Measurements from ENCODE around the gene B3GNT8. TPM values are rescaled to one million over a fixed set of nuclear protein-coding genes. Genes with fewer than 3 reads are reported as not detected.

Gene B3GNT8
- total and polyA plus RNA-seq, 2 experiments from 2014 or later, result 0.71 to 1.8 TPM

DNA sequence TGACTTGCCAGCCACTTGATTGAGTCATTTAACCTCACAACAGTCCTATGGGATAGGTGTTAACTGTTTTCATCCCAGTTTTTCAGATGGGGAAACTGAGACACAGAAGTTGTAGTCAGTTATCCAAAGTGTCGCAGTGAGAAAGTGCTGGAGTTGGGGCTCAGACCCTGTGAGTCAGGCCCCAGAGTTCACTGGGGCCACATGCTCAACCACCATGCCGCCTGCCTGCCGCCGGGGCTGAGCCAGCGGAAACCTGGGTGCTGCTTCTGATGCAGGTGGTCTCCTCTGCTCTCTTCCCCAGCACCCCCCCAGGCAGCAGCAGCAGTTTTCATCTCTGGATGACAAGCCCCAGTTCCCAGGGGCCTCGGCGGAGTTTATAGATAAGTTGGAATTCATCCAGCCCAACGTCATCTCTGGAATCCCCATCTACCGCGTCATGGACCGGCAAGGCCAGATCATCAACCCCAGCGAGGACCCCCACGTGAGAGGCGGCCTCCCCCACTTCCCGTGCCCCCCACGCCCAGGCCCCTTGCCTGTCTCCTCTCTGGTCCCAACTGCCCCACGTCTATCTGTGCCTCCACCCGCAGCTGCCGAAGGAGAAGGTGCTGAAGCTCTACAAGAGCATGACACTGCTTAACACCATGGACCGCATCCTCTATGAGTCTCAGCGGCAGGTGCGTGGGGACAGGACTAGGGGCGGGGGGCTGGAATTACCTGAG is 16.7 kb downstream of the B3GNT8 start (continued):
- no peak for TF ChIP-seq ZNF462 (CRISPR knock-in tag; IDR thresholded peaks at IDR 0.05)
- no peak for TF ChIP-seq CREB1 (CRISPR knock-in tag; IDR thresholded peaks at IDR 0.05; ENCODE audit: low read depth)
- TF ChIP-seq EZH2 (IDR thresholded peaks at IDR 0.05; ENCODE audit: low read depth, unreplicated experiment), result no peak
- TF ChIP-seq, protein P1, sequence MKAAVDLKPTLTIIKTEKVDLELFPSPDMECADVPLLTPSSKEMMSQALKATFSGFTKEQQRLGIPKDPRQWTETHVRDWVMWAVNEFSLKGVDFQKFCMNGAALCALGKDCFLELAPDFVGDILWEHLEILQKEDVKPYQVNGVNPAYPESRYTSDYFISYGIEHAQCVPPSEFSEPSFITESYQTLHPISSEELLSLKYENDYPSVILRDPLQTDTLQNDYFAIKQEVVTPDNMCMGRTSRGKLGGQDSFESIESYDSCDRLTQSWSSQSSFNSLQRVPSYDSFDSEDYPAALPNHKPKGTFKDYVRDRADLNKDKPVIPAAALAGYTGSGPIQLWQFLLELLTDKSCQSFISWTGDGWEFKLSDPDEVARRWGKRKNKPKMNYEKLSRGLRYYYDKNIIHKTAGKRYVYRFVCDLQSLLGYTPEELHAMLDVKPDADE (IDR thresholded peaks at IDR 0.05), result no peak
- no peak for TF ChIP-seq JUNB (IDR thresholded peaks at IDR 0.05; ENCODE audit: unreplicated experiment)
- TF ChIP-seq STAT1 (IDR thresholded peaks at IDR 0.05; ENCODE audit: unreplicated experiment), result no peak
- no peak for TF ChIP-seq CTCF (conservative IDR thresholded peaks at IDR 0.05; ENCODE audit: low read depth in 2 of 2)

Data from GM23338 (cell line).